Measurements from ENCODE around the gene VGF.

The VGF gene

GRCh38 chr7:101161692-101162471, 3.5 kb downstream of the VGF start:
- no peak overlapping the region for H3K9ac ChIP-seq (ENCODE audit: low read length)
- peak overlapping the region; percentile 58 for H3K4me2 ChIP-seq (ENCODE audit: low read length)
- peak overlapping the region; percentile 66; the same call in 1 of the 2 replicates for H3K4me3 ChIP-seq (ENCODE audit: low read length)
- no peak overlapping the region for H2AFZ ChIP-seq (ENCODE audit: low read depth, low read length)
- TF ChIP-seq CTCF (IDR thresholded peaks at IDR 0.05; ENCODE audit: low read depth, low read length) (no peak), EZH2phosphoT487 (IDR thresholded peaks at IDR 0.05; ENCODE audit: low read depth) (no peak)
- H3K36me3 ChIP-seq (replicated peaks; ENCODE audit: low read depth, low read length) = peaks cover 28% of the 10 kb centered on the region
- no peaks in the 10 kb centered on the region for H4K20me1 ChIP-seq (ENCODE audit: insufficient read depth, low read length)
- H3K27me3 ChIP-seq (ENCODE audit: low read depth, low read length) = peaks cover under 1% of the 10 kb centered on the region
- no peaks in the 10 kb centered on the region for H3K9me3 ChIP-seq (ENCODE audit: insufficient read depth, low read length)
- no peaks in the 10 kb centered on the region for H3K79me2 ChIP-seq (ENCODE audit: low read length)
- H3K4me1 ChIP-seq (ENCODE audit: low read length) = peaks cover 13% of the 10 kb centered on the region
- no peak overlapping the region for H3K27ac ChIP-seq (ENCODE audit: low read length)

DNA sequence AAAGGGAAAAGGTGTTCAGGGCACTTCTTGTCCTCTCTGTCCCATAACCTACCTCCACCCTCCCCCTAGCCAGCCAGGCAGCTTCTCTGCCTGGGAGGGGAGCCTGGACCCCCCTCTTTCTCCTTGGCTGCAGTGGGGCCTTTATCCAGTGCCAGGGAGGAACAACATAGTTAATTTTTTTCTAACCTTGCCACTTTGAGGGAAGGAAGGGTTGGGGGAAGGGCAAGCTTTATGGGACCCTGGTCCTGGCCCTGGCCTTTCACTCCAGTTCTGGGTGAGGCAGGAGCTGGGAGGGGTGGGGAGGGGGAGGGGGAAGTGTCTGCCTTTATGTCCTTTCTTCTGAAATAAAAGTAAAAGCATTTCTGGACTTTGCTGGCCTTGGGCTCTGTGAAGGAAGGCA, 4.5 kb downstream of the VGF start:
- no peak for TF ChIP-seq EZH2phosphoT487 (IDR thresholded peaks at IDR 0.05; ENCODE audit: low read depth)
- TF ChIP-seq CTCF (IDR thresholded peaks at IDR 0.05; ENCODE audit: low read depth, low read length) = no peak
- Histone ChIP-seq H4K20me1 (ENCODE audit: insufficient read depth, low read length) (no peaks in the 10 kb centered on the region), H3K27ac (ENCODE audit: low read length) (no peak overlapping the region), H3K9ac (ENCODE audit: low read length) (no peak overlapping the region), H3K36me3 (replicated peaks; ENCODE audit: low read depth, low read length) (peaks cover 34% of the 10 kb centered on the region), H3K79me2 (ENCODE audit: low read length) (peaks cover 4% of the 10 kb centered on the region; the same call in 1 of the 2 replicates), H3K4me2 (ENCODE audit: low read length) (no peak overlapping the region), H3K27me3 (ENCODE audit: low read depth, low read length) (no peaks in the 10 kb centered on the region), H3K9me3 (ENCODE audit: insufficient read depth, low read length) (no peaks in the 10 kb centered on the region), H2AFZ (ENCODE audit: low read depth, low read length) (no peak overlapping the region), H3K4me3 (ENCODE audit: low read length) (no peak overlapping the region), H3K4me1 (ENCODE audit: low read length) (peaks cover 22% of the 10 kb centered on the region)

GRCh38 chr7:101159696-101160674, 5.4 kb downstream of the VGF start:
- peaks cover 28% of the 10 kb centered on the region for H3K4me1 ChIP-seq (ENCODE audit: low read length)
- H3K27me3 ChIP-seq (ENCODE audit: low read depth, low read length) = no peaks in the 10 kb centered on the region
- H3K79me2 ChIP-seq (ENCODE audit: low read length) = peaks cover 14% of the 10 kb centered on the region
- H3K4me2 ChIP-seq (ENCODE audit: low read length) = no peak overlapping the region
- TF ChIP-seq EZH2phosphoT487 (IDR thresholded peaks at IDR 0.05; ENCODE audit: low read depth) = no peak
- no peaks in the 10 kb centered on the region for H3K9me3 ChIP-seq (ENCODE audit: insufficient read depth, low read length)
- H3K9ac ChIP-seq (ENCODE audit: low read length) = no peak overlapping the region
- no peak overlapping the region for H3K27ac ChIP-seq (ENCODE audit: low read length)
- peaks cover 34% of the 10 kb centered on the region for H3K36me3 ChIP-seq (replicated peaks; ENCODE audit: low read depth, low read length)
- H2AFZ ChIP-seq (ENCODE audit: low read depth, low read length) = no peak overlapping the region
- H3K4me3 ChIP-seq (ENCODE audit: low read length) = no peak overlapping the region
- H4K20me1 ChIP-seq (ENCODE audit: insufficient read depth, low read length) = no peaks in the 10 kb centered on the region

- Histone ChIP-seq H3K4me2 (ENCODE audit: low read length) (peak overlapping the region; percentile 44), H3K4me3 (ENCODE audit: low read length) (no peak overlapping the region), H3K4me1 (ENCODE audit: low read length) (peaks cover 25% of the 10 kb centered on the region), H2AFZ (ENCODE audit: low read depth, low read length) (no peak overlapping the region), H3K36me3 (replicated peaks; ENCODE audit: low read depth, low read length) (peaks cover 32% of the 10 kb centered on the region), H3K9me3 (ENCODE audit: insufficient read depth, low read length) (no peaks in the 10 kb centered on the region), H3K9ac (ENCODE audit: low read length) (no peak overlapping the region), H4K20me1 (ENCODE audit: insufficient read depth, low read length) (no peaks in the 10 kb centered on the region), H3K27me3 (ENCODE audit: low read depth, low read length) (no peaks in the 10 kb centered on the region), H3K79me2 (ENCODE audit: low read length) (peaks cover 20% of the 10 kb centered on the region), H3K27ac (ENCODE audit: low read length) (peak overlapping the region; percentile 66)
- TF ChIP-seq CTCF (IDR thresholded peaks at IDR 0.05; ENCODE audit: low read depth, low read length) (no peak), EZH2phosphoT487 (IDR thresholded peaks at IDR 0.05; ENCODE audit: low read depth) (no peak)
Observed at GRCh38 chr7:101156866-101157589, 8.3 kb downstream of the VGF start.
